Fibroblast of pulmonary artery (primary cell): ENCODE measurements around the gene LIPA.
"Not testable (repeated sequence)": the region's sequence is repeated elsewhere in the genome, so short reads cannot be mapped to it uniquely, and the experiment has no call there.

ENCODE experiments used
- DNase-seq: peaks from one replicate; pipeline ENCODE4 v3.0.0-alpha.2; 2010; ENCODE audit warnings: low read depth
- H3K4me3 ChIP-seq: replicated peaks from 2 replicates; pipeline ENCODE4 v1.5.1; 2011; ENCODE audit warnings: low read depth, mild to moderate bottlenecking, control low read depth, low read length, moderate library complexity
- CTCF ChIP-seq: IDR thresholded peaks from 2 replicates; pipeline ENCODE4 v1.5.1; 2011; ENCODE audit warnings: mild to moderate bottlenecking, control low read depth, low read length, inconsistent platforms; ENCODE audit errors: missing control alignments

The LIPA gene

DNA sequence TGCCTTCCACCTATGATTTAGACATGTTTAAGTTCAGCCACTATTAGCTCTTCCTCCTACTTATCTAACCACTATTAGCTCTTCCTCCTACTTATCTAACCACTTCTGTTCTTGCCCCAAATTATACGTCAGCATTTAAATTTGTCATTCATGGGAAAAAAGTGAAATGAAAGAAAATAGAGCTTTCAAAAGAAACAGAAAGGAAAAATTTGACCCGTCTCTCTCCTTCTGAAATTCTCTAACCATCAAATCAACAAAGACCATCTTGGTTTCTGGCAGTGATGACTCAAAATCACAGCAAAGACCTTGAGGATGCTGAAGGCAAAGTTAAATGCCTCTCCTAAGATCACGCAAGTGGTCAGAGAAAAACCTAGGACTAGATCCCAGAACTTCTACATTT is 2.6 kb downstream of the LIPA start:
- no peak for TF ChIP-seq CTCF
- no peak overlapping the region for H3K4me3 ChIP-seq
- DNase-seq, result no peak

DNA sequence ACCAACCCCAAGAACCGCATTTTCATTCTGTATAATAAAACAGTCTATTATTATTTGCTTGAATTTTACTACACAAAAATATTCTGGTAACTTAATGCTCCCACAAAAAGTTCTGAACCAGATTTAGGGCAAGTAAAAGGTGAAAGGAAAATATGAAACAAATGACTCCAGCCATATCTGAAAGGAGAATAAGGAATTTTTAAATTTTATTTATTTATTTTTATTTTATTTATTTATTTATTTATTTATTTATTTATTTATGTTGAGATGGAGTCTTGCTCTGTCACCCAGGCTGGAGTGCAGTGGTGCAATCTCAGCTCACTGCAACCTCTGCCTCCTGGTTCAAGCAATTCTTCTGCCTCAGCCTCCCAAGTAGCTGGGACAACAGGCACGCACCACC is 4.0 kb downstream of the LIPA start:
- not testable (repeated sequence) for H3K4me3 ChIP-seq, DNase-seq

- H3K4me3 ChIP-seq, result no peak overlapping the region
- no peak for TF ChIP-seq CTCF
- no peak for DNase-seq
Observed at GRCh38 chr10:89245802-89246201, 5.8 kb downstream of the LIPA start.

- TF ChIP-seq CTCF, result no peak
- no peak overlapping the region for H3K4me3 ChIP-seq
- DNase-seq, result no peak
Observed at GRCh38 chr10:89242840-89243568, 8.6 kb downstream of the LIPA start.

- no peak overlapping the region for H3K4me3 ChIP-seq
- TF ChIP-seq CTCF, result no peak
- DNase-seq, result no peak
Observed at GRCh38 chr10:89242345-89242684, 9.3 kb downstream of the LIPA start.

GRCh38 chr10:89241486-89242344 is 9.9 kb downstream of the LIPA start:
- H3K4me3 ChIP-seq, result no peak overlapping the region
- TF ChIP-seq CTCF, result no peak
- peak; percentile 84 for DNase-seq

DNA sequence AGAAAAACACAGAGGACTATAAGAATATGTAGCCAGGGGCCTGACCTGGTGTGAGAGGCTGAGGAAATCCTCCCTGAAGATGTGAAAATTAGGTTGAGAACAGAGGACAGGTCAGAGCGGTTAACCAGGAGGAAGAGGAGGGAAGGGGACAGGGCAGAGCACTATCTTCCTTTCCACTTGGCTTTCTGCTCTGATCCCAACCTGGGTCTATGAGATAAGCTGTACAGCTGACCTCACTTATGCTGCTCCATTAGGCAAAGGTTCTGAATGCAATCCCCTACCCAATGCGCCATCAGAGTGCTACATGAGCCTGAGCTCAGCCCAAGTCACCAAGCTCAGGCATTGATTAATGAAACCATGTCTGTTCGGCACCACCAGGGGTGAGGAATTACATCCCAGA is 10.5 kb downstream of the LIPA start:
- no peak for TF ChIP-seq CTCF

More for the DNA sequence above, 10.5 kb downstream of the LIPA start:
- no peak overlapping the region for H3K4me3 ChIP-seq
- no peak for DNase-seq
